GM21786 (cell line): ENCODE data around the gene TYMP.

Experiments used
- ATAC-seq: cut with Tn5 transposase; IDR thresholded peaks from one replicate; pipeline ENCODE4 v1.9.1; 2021; ENCODE audit not compliant: unreplicated experiment

The TYMP gene

DNA sequence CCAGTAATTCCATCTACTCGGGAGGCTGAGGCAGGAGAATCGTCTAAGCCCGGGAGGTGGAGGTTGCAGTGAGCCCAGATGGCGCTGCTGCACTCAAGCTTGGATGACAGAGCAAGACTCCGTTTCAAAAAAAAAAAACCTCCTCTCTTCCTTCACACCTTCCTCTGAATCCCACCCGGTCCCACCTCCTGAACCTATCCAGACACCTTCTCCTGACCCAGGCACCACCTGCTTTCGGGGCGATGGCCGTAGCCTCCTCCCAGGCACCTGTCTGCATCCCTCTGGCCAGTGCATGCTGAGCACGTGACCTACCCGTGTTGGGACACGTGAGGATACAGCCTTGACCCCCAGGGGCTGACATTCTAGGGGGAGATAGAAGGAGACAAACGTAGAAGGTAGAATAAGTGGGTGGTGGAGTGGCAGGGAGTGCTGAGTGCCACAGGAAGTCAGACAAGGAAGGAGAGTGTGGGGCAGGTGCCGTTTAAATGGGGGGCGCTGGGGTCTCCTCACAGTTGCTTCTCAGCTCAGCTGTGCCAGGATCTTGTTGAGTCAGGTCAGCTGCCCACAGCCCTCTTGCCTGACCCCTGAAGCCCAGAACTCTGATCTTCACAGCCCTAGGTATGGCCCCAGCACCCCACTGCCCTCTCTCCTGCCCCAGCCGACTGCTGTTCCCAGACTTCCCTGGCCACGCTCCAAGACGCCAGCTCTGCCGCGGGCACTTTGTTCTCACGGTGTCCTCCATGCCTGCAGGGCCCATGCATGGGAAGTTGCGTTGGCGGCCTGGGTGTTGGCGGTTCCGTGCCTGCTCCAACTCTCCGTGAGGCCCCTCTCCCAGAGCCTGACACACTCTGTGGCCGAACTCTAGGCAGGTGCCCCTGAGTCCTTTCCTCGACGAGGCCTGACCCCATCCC is 44.3 kb downstream of the TYMP start:
- ATAC-seq, result no peak

DNA sequence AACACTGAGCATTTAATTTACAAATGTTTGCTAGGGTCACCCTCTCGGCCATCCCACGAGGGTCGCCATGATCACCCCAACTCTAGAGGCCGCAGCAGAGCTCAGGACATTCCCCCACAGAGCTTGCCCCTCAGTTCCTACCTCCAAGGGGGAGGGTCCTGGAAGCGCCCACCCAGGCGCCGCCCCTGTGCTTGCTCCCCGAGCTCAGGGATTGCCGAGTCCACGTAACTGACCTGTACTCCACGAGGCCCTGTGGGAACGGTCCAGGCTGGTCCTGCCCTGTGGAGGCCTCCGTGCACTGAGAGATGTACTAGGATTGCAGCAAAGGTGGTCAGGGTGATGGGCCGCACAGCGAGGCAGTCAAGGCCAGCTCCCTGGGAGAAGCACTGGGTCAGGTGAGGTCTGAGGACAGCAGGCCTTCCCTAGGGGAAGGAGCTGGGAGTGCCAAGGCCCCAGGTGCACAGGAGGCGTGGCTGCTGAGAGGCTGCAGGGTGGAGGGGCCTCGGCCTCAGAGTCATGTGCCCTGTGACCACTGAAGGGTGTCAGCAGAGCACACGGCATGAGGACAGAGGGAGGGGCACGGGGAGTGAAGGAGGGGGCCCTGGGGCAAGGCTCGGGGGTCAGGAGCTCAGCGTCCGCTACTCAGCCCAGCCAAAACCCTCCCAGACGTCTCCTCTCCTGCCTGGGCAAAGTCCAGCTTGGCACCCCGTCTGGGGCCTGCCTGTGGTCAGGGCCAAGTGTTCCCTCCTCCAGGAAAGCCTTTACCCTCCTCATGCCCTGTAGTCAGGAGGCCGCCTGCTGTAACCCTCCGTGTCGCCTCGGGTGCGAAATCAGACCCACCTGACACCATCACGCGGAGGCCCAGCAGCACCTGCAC is 45.6 kb downstream of the TYMP start:
- ATAC-seq, result no peak

- no peak for ATAC-seq
Observed at GRCh38 chr22:50483556-50483955, 46.3 kb downstream of the TYMP start.

DNA sequence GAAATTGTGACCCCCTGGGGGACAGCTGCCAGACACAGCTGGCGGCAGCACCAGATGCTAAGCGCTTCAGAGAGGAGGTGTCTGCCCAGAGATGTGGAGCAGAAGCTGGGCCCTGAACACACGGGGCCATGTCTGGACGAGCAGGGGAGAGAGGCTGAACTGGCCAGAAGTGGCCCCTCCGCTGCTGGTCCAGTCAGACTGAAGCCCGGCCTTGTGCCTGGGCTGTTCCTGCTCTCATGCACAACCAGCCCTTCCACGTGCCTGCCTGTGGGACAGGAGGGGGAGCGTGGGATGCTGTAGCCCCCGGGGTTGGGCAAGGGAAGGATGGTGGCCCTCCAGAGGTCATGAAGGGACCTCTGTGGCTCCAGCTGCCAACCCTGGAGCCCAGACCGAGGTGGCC is 46.7 kb downstream of the TYMP start:
- no peak for ATAC-seq

GRCh38 chr22:50482107-50483074 is 47.4 kb downstream of the TYMP start:
- no peak for ATAC-seq

DNA sequence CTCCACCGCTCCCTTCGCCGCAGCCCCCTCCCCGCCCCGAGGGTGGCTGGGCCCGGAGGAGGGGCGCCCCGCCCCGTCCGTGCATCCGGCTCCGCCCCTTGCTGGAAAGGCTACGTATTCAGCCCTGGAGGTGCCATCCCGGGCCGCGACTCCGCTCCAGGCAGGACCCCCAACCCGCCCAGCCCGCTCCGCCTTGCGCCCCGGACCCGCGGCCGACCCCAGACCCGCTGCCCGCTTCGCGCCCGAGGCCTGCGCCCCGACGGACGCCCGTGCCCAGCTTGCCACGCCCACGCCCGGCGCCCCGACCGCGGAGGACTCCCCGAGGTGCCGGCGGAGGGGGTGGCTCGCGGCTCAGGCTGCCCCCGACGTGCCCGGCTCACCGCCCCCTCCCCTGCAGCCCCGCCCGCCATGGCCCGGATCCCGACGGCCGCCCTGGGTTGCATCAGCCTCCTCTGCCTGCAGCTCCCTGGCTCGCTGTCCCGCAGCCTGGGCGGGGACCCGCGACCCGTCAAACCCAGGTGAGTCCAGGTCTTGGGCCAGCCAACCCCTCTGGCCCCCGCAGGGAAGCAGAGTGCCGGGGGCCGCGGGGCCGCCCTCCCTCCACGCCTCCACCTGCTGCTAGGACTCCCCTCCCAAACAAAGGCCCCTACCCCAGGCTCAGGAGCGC is 48.2 kb downstream of the TYMP start, which contains the start of gene ADM2:
Gene ADM2 (plus strand): TSS at position 104 of the 667 bp plus-strand sequence. CDS start 305 bp downstream, at position 409.
- no peak for ATAC-seq

- no peak for ATAC-seq
Observed at GRCh38 chr22:50481045-50481439, 48.8 kb downstream of the TYMP start.

DNA sequence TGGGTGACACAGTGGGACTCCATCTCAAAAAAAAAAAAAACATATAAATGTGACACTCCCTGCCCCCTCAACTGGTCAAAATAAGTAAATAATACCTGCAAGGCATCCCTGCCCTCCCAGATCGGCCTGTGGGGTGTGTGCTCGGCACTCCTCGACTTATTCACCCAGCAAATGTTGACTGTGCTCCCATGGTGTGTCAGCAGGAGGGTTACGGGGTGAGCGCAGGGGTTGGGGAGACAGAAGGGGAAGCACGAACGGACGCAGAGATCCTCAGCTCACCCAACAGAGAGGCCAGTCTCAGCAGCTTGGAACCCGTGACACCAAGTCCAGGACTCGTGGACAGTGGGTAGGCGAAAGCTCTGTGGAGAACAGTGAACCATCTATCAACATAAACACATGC is 50.1 kb downstream of the TYMP start:
- no peak for ATAC-seq

DNA sequence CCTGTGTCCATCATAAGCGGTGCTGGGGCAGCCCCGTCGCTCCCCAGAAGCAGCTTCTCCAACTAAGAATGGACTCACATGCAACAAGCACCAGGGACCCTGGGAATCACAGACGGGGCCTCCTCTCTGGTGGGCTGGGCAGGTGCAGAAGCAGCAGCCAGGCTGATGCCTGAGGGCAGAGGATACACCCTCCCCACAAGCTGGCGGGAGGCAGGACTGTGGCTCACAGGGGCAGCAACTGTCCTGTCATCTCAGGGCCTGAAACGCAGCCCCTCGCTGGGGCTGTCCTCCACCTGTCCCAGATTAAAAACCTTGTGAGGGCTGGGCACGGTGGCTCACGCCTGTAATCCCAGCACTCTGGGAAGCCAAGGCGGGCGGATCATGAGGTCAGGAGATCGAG is 51.9 kb downstream of the TYMP start:
- ATAC-seq, result no peak

DNA sequence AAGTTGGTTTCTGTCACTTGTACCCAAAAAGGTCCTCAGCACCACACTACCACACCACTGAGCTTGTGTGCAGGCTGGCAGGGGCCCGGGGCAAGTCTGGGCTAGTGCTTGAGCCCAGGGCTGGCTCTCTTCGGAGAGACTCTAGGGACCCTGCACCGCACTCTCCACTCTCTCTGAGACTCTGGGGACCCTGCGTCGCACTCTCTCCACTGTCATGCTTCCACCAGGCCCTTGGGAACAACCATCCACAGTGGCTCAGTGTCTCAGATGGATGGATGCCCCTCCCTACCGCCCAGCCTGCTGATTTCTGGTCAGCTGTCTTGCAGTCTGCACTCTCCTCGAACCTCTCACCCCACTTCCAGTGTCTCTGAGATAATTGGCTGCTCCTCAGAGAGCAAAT is 52.9 kb downstream of the TYMP start:
- ATAC-seq, result no peak
